Activated CD4-positive, alpha-beta memory T cell treated with anti-CD3 and anti-CD28 coated beads for 36 hours (primary cell): ENCODE data around the gene CRIM1. TPM values are rescaled to one million over a fixed set of nuclear protein-coding genes. Genes with fewer than 3 reads are reported as not detected.

ENCODE experiments used
- CTCF ChIA-PET: fragments of 350-600 bp; sonication (Branson Sonifier 250); formaldehyde crosslinking; loops from one replicate; lab custom pipeline; 2021; ENCODE audit warnings: antibody characterized with exemption, inconsistent platforms; lab: Charles Lee
- POLR2A ChIA-PET: fragments of 350-600 bp; sonication (Branson Sonifier 250); formaldehyde crosslinking; loops from one replicate; lab custom pipeline; 2021; ENCODE audit warnings: antibody characterized with exemption; lab: Charles Lee
- DNase-seq: peaks from one replicate; pipeline ENCODE4 v3.0.0-alpha.2; 2020
- H3K27ac Mint-ChIP-seq: one replicate; pipeline ENCODE4 v1.8.0; 2021; ENCODE audit warnings: mixed read lengths
- H3K27me3 Mint-ChIP-seq: one replicate; pipeline ENCODE4 v1.8.0; 2021; ENCODE audit warnings: mixed read lengths
- H3K36me3 Mint-ChIP-seq: one replicate; pipeline ENCODE4 v1.8.0; 2021; ENCODE audit warnings: mixed read lengths
- H3K4me1 Mint-ChIP-seq: one replicate; pipeline ENCODE4 v1.8.0; 2021; ENCODE audit warnings: low read depth, mixed read lengths
- H3K4me3 Mint-ChIP-seq: one replicate; pipeline ENCODE4 v1.8.0; 2021; ENCODE audit warnings: mild to moderate bottlenecking, mixed read lengths
- H3K9me3 Mint-ChIP-seq: one replicate; pipeline ENCODE4 v1.8.0; 2021; ENCODE audit warnings: mixed read lengths
- intact Hi-C: fragments of 100-400 bp; cut with micrococcal nuclease; formaldehyde crosslinking; loops from one replicate; pipeline ENCODE4 v1.15.1; 2023
- total RNA-seq, 2 experiments: library from RNA; stranded (reverse); gene quantifications; one replicate each; pipeline ENCODE4 v1.2.3, GENCODE V29; 2021

CRIM1 gene
- total RNA-seq, 2 experiments from 2014 or later = 5.3 to 5.5 TPM

DNA sequence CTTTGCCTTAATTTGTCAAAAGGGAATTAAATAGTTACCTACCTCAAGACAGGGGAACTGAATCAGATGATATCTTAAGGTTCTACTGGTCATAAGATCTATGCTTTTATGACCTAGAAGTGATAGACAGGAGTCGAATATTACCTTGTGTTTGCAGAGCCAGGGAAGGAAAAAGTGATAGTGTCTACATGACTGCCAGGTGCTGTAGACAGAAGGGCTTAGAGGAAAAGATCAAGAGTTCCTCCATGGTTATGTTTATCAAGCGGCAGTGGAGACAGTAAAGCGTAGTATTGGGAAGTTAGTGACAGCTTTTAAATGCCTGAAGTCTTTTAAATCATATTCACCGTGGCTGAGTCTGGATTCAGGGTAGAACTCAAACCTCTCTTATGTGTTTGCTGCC, 11.9 kb downstream of the CRIM1 start:
- H3K27ac Mint-ChIP-seq = no peak overlapping the region
- no peaks in the 10 kb centered on the region for H3K4me1 Mint-ChIP-seq
- H3K27me3 Mint-ChIP-seq = no peaks in the 10 kb centered on the region
- DNase-seq = no peak
- ChIA-PET POLR2A (no interaction called here), CTCF (interaction anchor here (1.3 to 1.5 kb wide), 3 partner anchors 10 to 17 kb away, joined by 3 to 5 read pairs (median 4); no protein-coding TSS in a partner anchor)
- H3K4me3 Mint-ChIP-seq = no peak overlapping the region
- intact Hi-C loops = no loop called here
- H3K36me3 Mint-ChIP-seq = no peaks in the 10 kb centered on the region
- no peaks in the 10 kb centered on the region for H3K9me3 Mint-ChIP-seq

DNA sequence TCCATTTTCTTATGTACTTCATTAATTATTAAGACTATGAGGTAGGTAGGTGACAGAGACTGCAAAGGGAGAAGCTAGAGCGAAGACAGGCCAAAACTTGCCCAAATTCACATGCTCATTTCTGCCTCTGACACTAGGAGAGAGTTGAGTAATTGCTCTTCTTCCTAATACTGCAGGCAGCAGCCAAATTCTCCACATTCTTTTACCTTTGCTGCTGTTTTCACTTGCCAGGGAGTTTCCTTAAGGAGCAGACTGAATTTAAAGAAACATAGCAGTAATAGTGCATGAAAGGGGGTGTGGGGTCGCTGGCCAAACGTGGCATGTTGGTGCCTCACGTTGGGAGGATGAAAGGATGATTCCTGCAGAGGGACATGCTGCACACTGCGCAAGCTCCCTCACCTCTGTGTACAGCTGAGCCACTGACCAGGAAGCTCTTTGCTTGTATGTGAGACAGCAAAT, 12.3 kb downstream of the CRIM1 start:
- H3K36me3 Mint-ChIP-seq = no peaks in the 10 kb centered on the region
- no peaks in the 10 kb centered on the region for H3K9me3 Mint-ChIP-seq
- DNase-seq = no peak
- H3K27me3 Mint-ChIP-seq = no peaks in the 10 kb centered on the region
- CTCF ChIA-PET = interaction anchor here (1.4 to 1.5 kb wide), 2 partner anchors 10 to 15 kb away, joined by 3 to 5 read pairs; no protein-coding TSS in a partner anchor
- peaks cover 3% of the 10 kb centered on the region for H3K4me1 Mint-ChIP-seq
- no peak overlapping the region for H3K27ac Mint-ChIP-seq
- POLR2A ChIA-PET = no interaction called here
- intact Hi-C loops = no loop called here
- H3K4me3 Mint-ChIP-seq = no peak overlapping the region

DNA sequence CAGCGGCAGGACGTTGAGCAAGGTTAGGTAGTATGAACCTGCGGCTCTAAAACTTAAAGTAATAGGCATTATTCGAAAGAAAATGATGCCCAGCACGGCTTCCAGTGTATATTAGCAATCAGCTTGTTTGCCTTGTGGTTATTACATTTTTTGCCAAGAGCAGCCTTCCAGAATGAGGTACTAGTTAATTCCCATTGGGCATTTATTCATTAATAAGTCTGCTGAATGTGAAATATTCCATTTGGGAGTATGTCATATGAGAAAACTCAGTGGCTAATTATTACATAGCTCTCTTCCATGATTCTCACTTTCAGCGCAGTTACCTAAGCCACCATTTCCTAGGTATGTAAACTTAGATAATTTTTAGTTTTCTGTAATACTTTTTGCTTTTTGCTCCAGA, 12.9 kb downstream of the CRIM1 start:
- ChIA-PET CTCF (interaction anchor here (1.4 kb wide), 1 partner anchor 11 kb away, joined by 5 read pairs; no protein-coding TSS in a partner anchor), POLR2A (no interaction called here)
- Mint-ChIP-seq H3K4me1 (peaks cover 8% of the 10 kb centered on the region), H3K27ac (no peak overlapping the region), H3K9me3 (no peaks in the 10 kb centered on the region), H3K4me3 (no peak overlapping the region), H3K36me3 (no peaks in the 10 kb centered on the region), H3K27me3 (no peaks in the 10 kb centered on the region)
- intact Hi-C loops = no loop called here
- no peak for DNase-seq

DNA sequence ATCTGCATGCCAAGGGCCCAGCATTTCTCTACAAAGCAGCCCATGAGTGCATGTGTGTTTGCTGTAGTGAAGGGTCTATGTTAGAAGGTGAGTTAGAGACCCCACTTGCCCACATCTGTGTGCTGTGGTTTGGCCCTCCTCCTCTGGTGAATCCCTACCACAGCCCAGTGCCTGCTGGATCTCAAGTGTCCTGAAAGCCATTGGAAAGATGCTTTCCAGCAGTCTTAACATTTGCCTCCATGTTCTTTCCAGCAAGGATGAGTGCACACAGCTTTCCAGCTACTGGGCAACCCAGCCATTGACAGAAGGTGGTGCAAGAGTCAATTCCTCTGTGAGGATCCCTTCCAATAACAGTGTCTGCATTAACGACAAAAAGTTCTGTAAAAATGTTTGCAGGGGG, 13.6 kb downstream of the CRIM1 start:
- DNase-seq = no peak
- intact Hi-C loops = no loop called here
- H3K36me3 Mint-ChIP-seq = no peaks in the 10 kb centered on the region
- H3K4me3 Mint-ChIP-seq = no peak overlapping the region
- no peaks in the 10 kb centered on the region for H3K27me3 Mint-ChIP-seq
- peaks cover 13% of the 10 kb centered on the region for H3K4me1 Mint-ChIP-seq
- ChIA-PET POLR2A (no interaction called here), CTCF (interaction anchor here (0.8 to 1.4 kb wide), 2 partner anchors 11 to 303 kb away, joined by 3 to 5 read pairs; no protein-coding TSS in a partner anchor)
- no peak overlapping the region for H3K27ac Mint-ChIP-seq
- H3K9me3 Mint-ChIP-seq = no peaks in the 10 kb centered on the region

DNA sequence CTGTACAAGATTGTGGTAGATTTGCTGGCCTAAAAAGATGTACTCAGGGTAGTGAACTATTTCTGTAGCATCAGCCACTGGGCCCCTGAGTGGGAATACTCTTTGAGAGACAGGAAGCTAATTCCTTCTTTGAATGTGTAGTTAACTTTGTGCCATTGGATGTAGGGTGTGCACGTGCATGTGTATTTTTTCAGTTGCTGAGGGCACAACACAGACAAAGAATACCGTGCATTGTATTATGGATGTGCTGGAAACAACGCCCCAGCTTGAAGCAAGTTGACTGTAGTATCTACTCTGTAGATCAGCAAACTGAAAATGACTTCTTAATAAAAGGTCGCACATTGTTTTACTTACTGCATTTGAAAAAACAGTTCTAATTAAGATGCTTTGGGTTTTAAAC, 14.1 kb downstream of the CRIM1 start:
- POLR2A ChIA-PET = interaction anchor here (0.6 kb wide), 1 partner anchor 123 kb away, joined by 3 read pairs; no protein-coding TSS in a partner anchor
- CTCF ChIA-PET = interaction anchor here (0.8 kb wide), 1 partner anchor 303 kb away, joined by 3 read pairs; no protein-coding TSS in a partner anchor
- H3K4me1 Mint-ChIP-seq = peaks cover 13% of the 10 kb centered on the region
- no peak for DNase-seq
- intact Hi-C loops = no loop called here
- H3K9me3 Mint-ChIP-seq = no peaks in the 10 kb centered on the region
- H3K27ac Mint-ChIP-seq = no peak overlapping the region
- H3K27me3 Mint-ChIP-seq = no peaks in the 10 kb centered on the region
- no peak overlapping the region for H3K4me3 Mint-ChIP-seq
- no peaks in the 10 kb centered on the region for H3K36me3 Mint-ChIP-seq

DNA sequence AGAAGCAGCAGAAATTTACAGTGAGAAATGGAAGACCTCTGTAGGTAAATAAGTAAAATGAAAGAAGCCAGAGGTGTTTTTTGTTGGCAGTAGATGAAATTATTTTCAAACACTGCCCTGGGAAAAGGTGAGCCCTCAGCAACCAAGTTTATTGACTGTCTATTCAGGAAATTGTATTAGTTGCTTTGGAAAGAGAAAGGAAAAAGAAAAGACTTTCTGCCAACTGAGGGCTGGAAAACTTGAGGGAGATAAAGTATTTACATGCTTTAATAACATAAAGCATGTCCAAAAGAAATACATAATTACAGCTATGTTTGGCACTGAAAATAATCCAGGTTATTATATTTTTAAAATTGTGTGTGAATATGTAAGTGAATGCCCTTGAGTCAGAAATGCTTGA, 14.7 kb downstream of the CRIM1 start:
- POLR2A ChIA-PET = no interaction called here
- H3K4me3 Mint-ChIP-seq = no peak overlapping the region
- H3K27ac Mint-ChIP-seq = no peak overlapping the region
- H3K9me3 Mint-ChIP-seq = no peaks in the 10 kb centered on the region
- H3K36me3 Mint-ChIP-seq = no peaks in the 10 kb centered on the region
- CTCF ChIA-PET = interaction anchor here (0.8 to 1.0 kb wide), 2 partner anchors 18 to 302 kb away, joined by 3 to 4 read pairs; no protein-coding TSS in a partner anchor
- H3K27me3 Mint-ChIP-seq = no peaks in the 10 kb centered on the region
- intact Hi-C loops = no loop called here
- peaks cover 13% of the 10 kb centered on the region for H3K4me1 Mint-ChIP-seq
- DNase-seq = no peak

DNA sequence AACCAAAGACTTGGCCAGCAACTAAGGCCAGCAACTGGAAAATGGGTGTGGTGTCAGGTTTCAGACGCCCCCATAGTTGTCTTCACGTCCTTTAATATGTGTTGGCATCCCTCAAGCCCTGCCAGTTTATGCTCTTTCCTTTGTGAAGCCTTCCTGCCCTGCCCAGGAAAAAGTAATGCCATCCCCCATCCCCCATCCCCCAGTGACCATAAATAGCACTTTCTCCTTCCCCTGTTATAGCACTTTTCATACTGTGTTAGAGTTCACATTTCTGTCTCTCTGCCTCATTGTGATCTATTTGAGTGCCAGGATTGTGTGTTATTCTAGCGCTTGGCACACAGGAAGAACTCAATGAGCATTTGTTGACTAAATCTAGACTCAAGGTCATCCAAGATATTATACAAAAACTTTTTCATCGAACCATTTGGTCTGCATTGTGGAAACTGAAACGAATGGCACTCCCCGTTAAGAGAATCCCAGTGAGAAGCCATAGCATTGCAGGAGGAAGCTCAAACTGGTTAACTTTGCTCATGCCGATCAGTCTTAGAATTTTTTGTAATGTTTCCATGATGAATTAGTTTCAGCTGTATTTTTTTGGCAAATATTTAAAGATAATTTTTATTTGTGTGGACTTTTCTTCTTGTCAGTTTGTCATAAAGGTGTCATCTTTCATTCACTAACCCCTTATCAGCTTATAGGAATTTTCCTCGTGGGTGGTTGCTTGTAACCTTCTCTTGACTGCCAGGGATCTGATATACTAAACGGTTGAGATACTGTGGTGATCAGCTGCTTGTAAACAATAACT, 15.7 kb downstream of the CRIM1 start:
- no peak for DNase-seq
- H3K4me1 Mint-ChIP-seq = peaks cover 13% of the 10 kb centered on the region
- intact Hi-C loops = no loop called here
- POLR2A ChIA-PET = no interaction called here
- no peak overlapping the region for H3K4me3 Mint-ChIP-seq
- no peak overlapping the region for H3K27ac Mint-ChIP-seq
- H3K36me3 Mint-ChIP-seq = no peaks in the 10 kb centered on the region
- no peaks in the 10 kb centered on the region for H3K9me3 Mint-ChIP-seq
- CTCF ChIA-PET = interaction anchor here (1.0 kb wide), 1 partner anchor 19 kb away, joined by 4 read pairs; no protein-coding TSS in a partner anchor
- H3K27me3 Mint-ChIP-seq = no peaks in the 10 kb centered on the region

DNA sequence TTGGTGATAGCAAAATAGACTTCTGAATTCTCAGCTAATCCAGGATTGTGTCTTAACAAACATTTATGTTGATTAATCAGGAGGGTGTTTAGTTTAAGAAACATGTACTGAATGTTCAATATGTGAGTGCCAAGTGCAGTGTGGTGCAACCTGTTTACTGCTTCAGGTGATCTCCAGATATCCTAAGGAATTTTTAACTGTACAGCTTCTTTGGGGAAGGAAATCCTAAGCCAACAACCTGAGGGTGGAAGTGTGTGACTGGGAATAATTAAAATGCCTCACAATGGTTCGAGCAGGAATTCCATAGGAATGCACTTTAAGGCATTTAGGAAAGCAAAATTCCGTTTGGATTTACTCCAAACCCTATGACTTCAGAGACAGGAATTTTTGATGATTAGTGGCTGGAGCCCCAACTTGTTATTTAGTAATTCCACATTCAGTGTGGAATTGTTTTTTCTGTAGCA, 16.4 kb downstream of the CRIM1 start:
- ChIA-PET POLR2A (no interaction called here), CTCF (interaction anchor here (1.8 kb wide), 1 partner anchor 20 kb away, joined by 7 read pairs; no protein-coding TSS in a partner anchor)
- H3K9me3 Mint-ChIP-seq = no peaks in the 10 kb centered on the region
- no peaks in the 10 kb centered on the region for H3K27me3 Mint-ChIP-seq
- no peak overlapping the region for H3K4me3 Mint-ChIP-seq
- H3K4me1 Mint-ChIP-seq = peaks cover 13% of the 10 kb centered on the region
- no peak overlapping the region for H3K27ac Mint-ChIP-seq
- no peak for DNase-seq
- intact Hi-C loops = no loop called here
- H3K36me3 Mint-ChIP-seq = no peaks in the 10 kb centered on the region

DNA sequence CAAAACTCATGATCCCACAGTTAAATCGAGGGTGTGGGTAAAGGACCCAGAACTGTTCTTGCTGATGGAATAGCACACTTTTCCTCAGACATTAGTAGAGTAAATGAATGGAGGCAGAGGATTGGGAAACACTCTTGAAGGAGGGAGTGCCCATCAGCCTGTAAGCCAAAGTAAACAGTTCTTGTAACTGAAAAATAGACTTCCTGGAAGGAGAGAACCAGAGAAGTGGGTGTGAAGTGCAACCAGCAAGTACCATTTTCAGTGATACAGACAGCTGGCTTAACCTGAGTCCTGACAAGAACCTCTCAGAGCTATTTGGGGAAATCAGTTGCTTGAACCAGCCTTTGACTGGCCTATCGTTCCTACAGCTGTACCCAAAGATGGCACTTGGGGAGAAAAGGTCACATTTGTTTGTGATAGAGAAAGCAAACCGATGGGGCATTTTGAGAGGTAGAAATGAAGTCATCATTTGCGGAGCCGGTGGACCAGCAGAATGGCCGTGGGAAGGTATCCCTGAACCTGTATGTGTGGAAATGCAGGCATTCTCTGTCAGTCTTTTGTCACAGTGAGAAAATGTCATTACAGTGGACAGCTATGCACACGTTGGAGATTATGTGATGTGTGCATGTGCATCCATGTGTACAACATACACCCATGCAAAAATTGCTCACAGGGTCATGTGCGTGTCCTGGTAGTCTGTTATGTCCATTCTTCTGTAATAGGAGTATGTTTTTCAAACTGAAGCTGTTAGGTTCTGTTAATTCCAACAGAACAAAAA, 17.8 kb downstream of the CRIM1 start:
- H3K36me3 Mint-ChIP-seq = no peaks in the 10 kb centered on the region
- ChIA-PET CTCF (interaction anchor here (0.6 to 1.8 kb wide), 2 partner anchors 21 to 450 kb away, joined by 3 to 7 read pairs; no protein-coding TSS in a partner anchor), POLR2A (no interaction called here)
- intact Hi-C loops = no loop called here
- peaks cover 1% of the 10 kb centered on the region for H3K27me3 Mint-ChIP-seq
- no peaks in the 10 kb centered on the region for H3K9me3 Mint-ChIP-seq
- no peak overlapping the region for H3K4me3 Mint-ChIP-seq
- no peak for DNase-seq
- no peak overlapping the region for H3K27ac Mint-ChIP-seq
- H3K4me1 Mint-ChIP-seq = peaks cover 13% of the 10 kb centered on the region

DNA sequence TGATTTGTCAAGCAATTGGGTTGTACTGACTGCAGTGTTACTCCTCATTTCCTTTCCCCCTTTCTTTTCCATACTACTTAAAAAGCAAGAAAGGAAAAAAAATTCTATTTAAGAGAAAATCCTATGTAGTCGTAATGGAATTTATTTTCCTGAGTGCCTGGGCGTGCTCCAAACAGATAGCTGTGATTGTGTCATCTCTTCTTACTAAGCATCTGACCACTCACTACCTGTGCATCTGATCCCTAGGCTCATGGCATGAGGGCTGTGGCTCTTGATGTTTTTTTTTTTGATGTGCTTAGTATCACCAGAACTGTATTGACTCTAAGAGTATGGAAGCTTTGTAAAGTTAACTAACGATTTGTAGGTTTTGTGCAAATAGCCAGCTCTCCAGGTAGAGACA, 19.0 kb downstream of the CRIM1 start:
- Mint-ChIP-seq H3K4me1 (peaks cover 17% of the 10 kb centered on the region), H3K36me3 (no peaks in the 10 kb centered on the region), H3K9me3 (no peaks in the 10 kb centered on the region), H3K27ac (no peak overlapping the region), H3K27me3 (peaks cover 1% of the 10 kb centered on the region), H3K4me3 (no peak overlapping the region)
- CTCF ChIA-PET = interaction anchor here (0.6 kb wide), 1 partner anchor 25 kb away, joined by 3 read pairs; no protein-coding TSS in a partner anchor
- no peak for DNase-seq
- POLR2A ChIA-PET = no interaction called here
- intact Hi-C loops = no loop called here

DNA sequence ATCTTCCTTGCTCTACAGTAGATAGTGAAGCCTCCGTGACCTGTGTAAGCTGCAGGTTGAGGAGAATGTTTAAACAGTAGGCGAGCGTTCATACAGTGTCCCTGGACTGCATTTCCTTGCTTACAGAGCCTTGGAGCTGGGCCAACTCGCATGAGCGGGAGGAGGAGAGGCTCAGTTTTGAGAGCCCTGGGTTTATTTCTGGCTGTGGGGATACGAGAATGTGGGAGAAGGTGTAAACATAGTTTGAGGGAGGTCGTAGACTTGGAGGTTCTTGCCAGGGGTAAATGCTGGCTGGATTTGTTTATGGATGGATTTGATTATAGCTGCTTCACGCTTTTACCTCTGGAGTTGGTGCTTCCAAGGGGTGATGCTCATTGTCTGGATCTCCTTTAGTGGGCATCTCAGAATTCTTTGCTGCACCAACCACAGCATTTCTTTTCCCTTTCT, 20.8 kb downstream of the CRIM1 start:
- no peak for DNase-seq
- no peak overlapping the region for H3K27ac Mint-ChIP-seq
- intact Hi-C loops = no loop called here
- no peaks in the 10 kb centered on the region for H3K9me3 Mint-ChIP-seq
- H3K4me3 Mint-ChIP-seq = no peak overlapping the region
- no peaks in the 10 kb centered on the region for H3K36me3 Mint-ChIP-seq
- POLR2A ChIA-PET = no interaction called here
- CTCF ChIA-PET = interaction anchor here (0.9 to 1.9 kb wide), 2 partner anchors 24 to 136 kb away, joined by 3 to 4 read pairs; no protein-coding TSS in a partner anchor
- peaks cover 23% of the 10 kb centered on the region for H3K4me1 Mint-ChIP-seq
- H3K27me3 Mint-ChIP-seq = peaks cover 1% of the 10 kb centered on the region
